GM12878 (cell line): ENCODE results near the gene MRPL44. TPM values are rescaled to one million over a fixed set of nuclear protein-coding genes. Genes with fewer than 3 reads are reported as not detected.
A peak's percentile ranks its signal among the peaks of the same experiment; 100 is the strongest.

ENCODE experiments used
- ATAC-seq: fragments of 200-7000 bp; cut with Tn5 transposase; 3 replicates; pipeline ENCODE4 v1.9.1; 2020; ENCODE audit warnings: mild to moderate bottlenecking, moderate library complexity
- BruUV-seq: library from RNA; stranded (reverse); fragments of 400-500 nt; replicated peaks from 2 replicates; lab custom pipeline; 2021; lab: Mats Ljungman, UMichigan
- CTCF ChIA-PET: fragments of 300-600 bp; sonication (Branson Sonifier 250); formaldehyde crosslinking; extraction: SDS; loops from one replicate; lab custom pipeline; 2021; ENCODE audit warnings: inconsistent platforms; lab: Yijun Ruan, JAX
- POLR2A ChIA-PET: fragments of 350-600 bp; formaldehyde crosslinking; extraction: SDS; loops from one replicate; lab custom pipeline; 2021; ENCODE audit warnings: inconsistent platforms; lab: Charles Lee
- RAD21 ChIA-PET: fragments of 300-600 bp; sonication (Branson Sonifier 250); formaldehyde crosslinking; loops from one replicate; lab custom pipeline; 2023; ENCODE audit warnings: antibody characterized with exemption; ENCODE audit not compliant: unreplicated experiment; lab: Charles Lee
- SMC1A ChIA-PET: fragments of 300-600 bp; sonication (Branson Sonifier 250); formaldehyde crosslinking; loops from one replicate; lab custom pipeline; 2023; ENCODE audit not compliant: unreplicated experiment, uncharacterized antibody; lab: Charles Lee
- DNase-seq: peaks from one replicate; pipeline ENCODE4 v3.0.0-alpha.2; 2011; ENCODE audit warnings: low read depth, low spot score
- FAIRE-seq: peaks from 3 replicates; lab custom pipeline; 2011; peaks lifted over from hg19 to GRCh38; lab: Jason Lieb, UNC
- H2AFZ ChIP-seq: 2 replicates; pipeline ENCODE4 v1.6.0; 2011; ENCODE audit warnings: low read depth, low read length, control low read depth; ENCODE audit not compliant: control insufficient read depth
- H3K27ac ChIP-seq: 2 replicates; pipeline ENCODE4 v1.5.1; 2011; ENCODE audit warnings: control low read depth; ENCODE audit not compliant: control insufficient read depth, insufficient read depth
- H3K27me3 ChIP-seq, 2 experiments: replicated peaks in 1 of 2; 2 replicates each; pipeline versions ENCODE4 v1.6.0 to v1.6.1; 2011; ENCODE audit warnings: low read length in 1 of 2; ENCODE audit not compliant: control insufficient read depth in 2 of 2, insufficient read depth in 2 of 2
- H3K36me3 ChIP-seq, 2 experiments: 2 replicates each; pipeline ENCODE4 v1.5.1; 2011; ENCODE audit warnings: low read length in 1 of 2; ENCODE audit not compliant: control insufficient read depth in 2 of 2, insufficient read depth in 2 of 2
- H3K4me1 ChIP-seq: 2 replicates; pipeline ENCODE4 v1.6.1; 2011; ENCODE audit warnings: mild to moderate bottlenecking, low read length, moderate library complexity, mixed read lengths; ENCODE audit not compliant: control insufficient read depth, insufficient read depth
- H3K4me2 ChIP-seq: 2 replicates; pipeline ENCODE4 v1.6.0; 2011; ENCODE audit warnings: control low read depth; ENCODE audit not compliant: control insufficient read depth, insufficient read depth
- H3K4me3 ChIP-seq: fragments of 200-600 bp; sonication (generic); 2 replicates; pipeline ENCODE4 v1.5.1; 2016
- H3K79me2 ChIP-seq: 2 replicates; pipeline ENCODE4 v1.6.0; 2011; ENCODE audit warnings: low read length; ENCODE audit not compliant: control insufficient read depth, insufficient read depth
- H3K9ac ChIP-seq: 2 replicates; pipeline ENCODE4 v1.8.0; 2011; ENCODE audit warnings: low read length, control low read depth, mixed read lengths; ENCODE audit not compliant: control insufficient read depth, insufficient read depth
- H3K9me3 ChIP-seq: replicated peaks from 3 replicates; pipeline ENCODE4 v1.5.1; 2011; ENCODE audit warnings: mild to moderate bottlenecking, low read length; ENCODE audit not compliant: control insufficient read depth, insufficient read depth
- H4K20me1 ChIP-seq: 2 replicates; pipeline ENCODE4 v1.6.0; 2011; ENCODE audit not compliant: control insufficient read depth, insufficient read depth
- BCLAF1 ChIP-seq: fragments of 450-650 bp; IDR thresholded peaks from 2 replicates; pipeline ENCODE4 v1.6.1; 2017; ENCODE audit warnings: antibody characterized with exemption, mild to moderate bottlenecking, moderate library complexity
- CTCF ChIP-seq, 3 experiments: IDR thresholded peaks in 2 of 3; conservative IDR thresholded peaks in 1 of 3; 2 replicates each; pipeline ENCODE4 v1.5.1; 2011; ENCODE audit warnings: low read depth in 3 of 3, low read length in 3 of 3, mild to moderate bottlenecking in 3 of 3, control low read depth in 2 of 3, moderate library complexity in 2 of 3, inconsistent platforms in 1 of 3, mixed read lengths in 1 of 3; ENCODE audit not compliant: control insufficient read depth in 2 of 3, insufficient read depth in 1 of 3; ENCODE audit errors: extremely low read depth in 1 of 3
- HCFC1 ChIP-seq: fragments of 150-350 bp; IDR thresholded peaks from 2 replicates; pipeline ENCODE4 v1.6.1; 2014; ENCODE audit warnings: low read length
- NRF1 ChIP-seq: conservative IDR thresholded peaks from 2 replicates; pipeline ENCODE4 v1.6.1; 2011; ENCODE audit warnings: mild to moderate bottlenecking, low read depth, low read length, improper control_type of control experiment
- ZBTB40 ChIP-seq: fragments of 450-650 bp; IDR thresholded peaks from 2 replicates; pipeline ENCODE4 v1.6.1; 2016; ENCODE audit warnings: mild to moderate bottlenecking, moderate library complexity, borderline replicate concordance
- WGBS: methylation state at CpG from one replicate; pipeline ENCODE4 v1.1.6; 2016; ENCODE audit warnings: low lambda C conversion rate; ENCODE audit not compliant: insufficient replicate concordance, insufficient coverage; ENCODE audit errors: missing lambda C conversion rate; 5-methylcytosine and 5-hydroxymethylcytosine counted together
- in situ Hi-C: fragments of 300-500 bp; cut with MboI; formaldehyde crosslinking; loops from 9 replicates; pipeline ENCODE4 v1.14.3; 2018; ENCODE audit warnings: mixed read lengths
- intact Hi-C: fragments of 100-400 bp; cut with micrococcal nuclease; formaldehyde crosslinking; loops from one replicate; pipeline ENCODE4 v1.14.2; 2022; ENCODE audit not compliant: unreplicated experiment
- polyA plus RNA-seq, 11 experiments: library from polyadenylated mRNA; depleted of rRNA in 4 of 11; unstranded in 6 of 11; stranded (reverse) in 5 of 11; fragments of >200 nt; fragmentation: Nextera tagmentation in 4 of 11; fragmentation: Illumina TruSeq in 1 of 11; extraction: Ambion mirVana in 4 of 11; extraction: Trizol in 1 of 11; gene quantifications; 1 replicate in 1 of 11; 2 replicates in 10 of 11; pipeline versions ENCODE4 v1.2.1 to v1.2.3, GENCODE V29; 2011 to 2016; ENCODE audit warnings: inconsistent platforms in 2 of 11, missing spikeins in 2 of 11, low read depth in 1 of 11
- total RNA-seq, 4 experiments: library from RNA; depleted of rRNA in 3 of 4; stranded (reverse); fragments of >200 nt in 3 of 4; fragmentation: Illumina TruSeq in 1 of 4; extraction: Trizol in 1 of 4; gene quantifications; 2 replicates each; pipeline versions ENCODE4 v1.2.1 to v1.2.3, GENCODE V29; 2013 to 2021

MRPL44 gene
- total and polyA plus RNA-seq, 10 of the 15 experiments (the other 5 are each of a cell fraction or from before 2014, with no cell fraction given): 18.3 to 44.3 (median 37.5) TPM

- peaks cover 0 to 9% of the 10 kb centered on the region in 2 experiments; a peak in 3 of 4 replicates for H3K36me3 ChIP-seq
- no peak for DNase-seq
- no peak overlapping the region for H3K4me3 ChIP-seq
- BruUV-seq: no TSS peak
- POLR2A ChIA-PET: no interaction called here
- RAD21 ChIA-PET: no interaction called here
- no peak overlapping the region for H2AFZ ChIP-seq
- in situ Hi-C loops: no loop called here
- no peak for FAIRE-seq
- no peak for TF ChIP-seq HCFC1
- TF ChIP-seq CTCF (IDR thresholded peaks at IDR 0.05 in 2 of 3, conservative IDR thresholded peaks at IDR 0.05 in 1 of 3; ENCODE audit: control insufficient read depth in 2 of 3, extremely low read depth in 1 of 3, insufficient read depth in 1 of 3, low read depth in 3 of 3, low read length in 3 of 3): 0 out of 6 replicates have a peak, but pooled peaks of 1 of the 3 experiments have one; percentile 4
- TF ChIP-seq, all 136 proteins: peak for 1
- Histone ChIP-seq H3K9me3 (no peaks in the 10 kb centered on the region), H3K4me1 (no peaks in the 10 kb centered on the region), H4K20me1 (peaks cover 3% of the 10 kb centered on the region; the same call in 1 of the 2 replicates), H3K27me3 (no peaks in the 10 kb centered on the region), H3K9ac (no peak overlapping the region), H3K4me2 (no peak overlapping the region), H3K79me2 (peaks cover 4% of the 10 kb centered on the region), H3K27ac (no peak overlapping the region)
- intact Hi-C loops: no loop called here
- CTCF ChIA-PET: no interaction called here
- SMC1A ChIA-PET: no interaction called here
- 82% methylated on average over 4 of the region's 4 CpGs for WGBS
- ATAC-seq: peak; percentile 48; the same call in 2 of the 3 replicates
Measured at GRCh38 chr2:223920109-223920508, 37.2 kb upstream of the MRPL44 start.

- POLR2A ChIA-PET: no interaction called here
- H3K4me3 ChIP-seq: no peak overlapping the region
- peaks cover 3% of the 10 kb centered on the region; the same call in 1 of the 2 replicates for H4K20me1 ChIP-seq
- in situ Hi-C loops: no loop called here
- H3K27ac ChIP-seq: no peak overlapping the region
- intact Hi-C loops: no loop called here
- H2AFZ ChIP-seq: no peak overlapping the region
- H3K4me1 ChIP-seq: no peaks in the 10 kb centered on the region
- DNase-seq: no peak
- H3K4me2 ChIP-seq: no peak overlapping the region
- H3K36me3 ChIP-seq: peaks cover 0 to 7% of the 10 kb centered on the region in 2 experiments; a peak in 2 of 4 replicates
- H3K9me3 ChIP-seq: peaks cover 2% of the 10 kb centered on the region; the same call in 1 of the 3 replicates
- no peaks in the 10 kb centered on the region for H3K27me3 ChIP-seq
- no peak for ATAC-seq
- H3K79me2 ChIP-seq: peaks cover 4% of the 10 kb centered on the region
- no peak for FAIRE-seq
- H3K9ac ChIP-seq: no peak overlapping the region
- CTCF ChIA-PET: no interaction called here
- RAD21 ChIA-PET: no interaction called here
- BruUV-seq: no TSS peak
- SMC1A ChIA-PET: no interaction called here
- TF ChIP-seq ZBTB40 (no peak), BCLAF1 (no peak), NRF1 (no peak)
Measured at GRCh38 chr2:223921204-223921603, 36.1 kb upstream of the MRPL44 start.
